Heart left ventricle (tissue), 13 donors: ENCODE measurements around the gene CAPN2.

Experiments used
- CTCF ChIP-seq, 12 donors: fragments of 200-600 bp; sonication (generic) in 4 of 12; IDR thresholded peaks; one replicate each; pipeline versions ENCODE4 v1.5.0 to v1.8.0; 2018 to 2022; ENCODE audit warnings: antibody characterized with exemption in 12 of 12, mild to moderate bottlenecking in 5 of 12
- POLR2A ChIP-seq, 2 donors: fragments of 450-650 bp; IDR thresholded peaks; one replicate each; pipeline ENCODE4 v1.6.1; 2017; ENCODE audit warnings: antibody characterized with exemption in 2 of 2, mild to moderate bottlenecking in 2 of 2, moderate library complexity in 2 of 2
- donor health status: ischemic (EF 13 %, LVEDD 7.1; RV severe dilation, severe dysfunction).
- donor health status: DM: no; HTN: yes; CAD: no.
- donor health status: DM: no; HTN: no; CAD: no.
- donor health status: ischemic (EF 25% LVEDD 6.9; RV normal size, moderate dysfunction).
- donor health status: ischemic (EF 25% LVEDD 5.7; RV mildly dilated, moderate dysfunction).
- donor health status: ischemic (EF 35%, LVEDD 5.7; RV mildly dilated, moderate dysfunction).
- donor health status: nonischemic (EF 11% LVEDD 7.7; RV severe dilation, severe dysfunction).
- donor health status: DM: yes; HTN: yes; CAD: no.
- donor health status: PGD.
- donor health status: ischemic (EF 29% LVEDD 5.4; RV normal size, mild dysfunction).
- donor health status: nonischemic (EF 23%, LVEDD 6.1; RV moderate dilation, normal function).

- TF ChIP-seq POLR2A (IDR thresholded peaks at IDR 0.05) (no peak), CTCF (IDR thresholded peaks at IDR 0.05) (no peak)
These were observed 98.2 kb downstream of the CAPN2 start for GRCh38 chr1:223810586-223810985.
